ENCODE measurements around the gene METAP1.

GRCh38 chr4:99084595-99084994, 89.1 kb downstream of the METAP1 start:
- TF ChIP-seq, protein P1, sequence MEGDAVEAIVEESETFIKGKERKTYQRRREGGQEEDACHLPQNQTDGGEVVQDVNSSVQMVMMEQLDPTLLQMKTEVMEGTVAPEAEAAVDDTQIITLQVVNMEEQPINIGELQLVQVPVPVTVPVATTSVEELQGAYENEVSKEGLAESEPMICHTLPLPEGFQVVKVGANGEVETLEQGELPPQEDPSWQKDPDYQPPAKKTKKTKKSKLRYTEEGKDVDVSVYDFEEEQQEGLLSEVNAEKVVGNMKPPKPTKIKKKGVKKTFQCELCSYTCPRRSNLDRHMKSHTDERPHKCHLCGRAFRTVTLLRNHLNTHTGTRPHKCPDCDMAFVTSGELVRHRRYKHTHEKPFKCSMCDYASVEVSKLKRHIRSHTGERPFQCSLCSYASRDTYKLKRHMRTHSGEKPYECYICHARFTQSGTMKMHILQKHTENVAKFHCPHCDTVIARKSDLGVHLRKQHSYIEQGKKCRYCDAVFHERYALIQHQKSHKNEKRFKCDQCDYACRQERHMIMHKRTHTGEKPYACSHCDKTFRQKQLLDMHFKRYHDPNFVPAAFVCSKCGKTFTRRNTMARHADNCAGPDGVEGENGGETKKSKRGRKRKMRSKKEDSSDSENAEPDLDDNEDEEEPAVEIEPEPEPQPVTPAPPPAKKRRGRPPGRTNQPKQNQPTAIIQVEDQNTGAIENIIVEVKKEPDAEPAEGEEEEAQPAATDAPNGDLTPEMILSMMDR (IDR thresholded peaks at IDR 0.05): no peak
- no peak for TF ChIP-seq EZH2phosphoT487 (IDR thresholded peaks at IDR 0.05)
- TF ChIP-seq EZH2 (IDR thresholded peaks at IDR 0.05): no peak
